Osteocyte (in vitro differentiated cells): ENCODE data around the gene PDRG1. TPM values are rescaled to one million over a fixed set of nuclear protein-coding genes. Genes with fewer than 3 reads are reported as not detected.

ENCODE experiments used
- DNase-seq: peaks from one replicate; pipeline ENCODE4 v3.0.0; 2021; ENCODE audit warnings: mixed read lengths; ENCODE audit not compliant: unreplicated experiment; ENCODE audit errors: extremely low spot score
- H3K27ac Mint-ChIP-seq: one replicate; pipeline ENCODE4 v1.8.0; 2021; ENCODE audit warnings: mild to moderate bottlenecking, mixed read lengths; ENCODE audit not compliant: unreplicated experiment
- H3K27me3 Mint-ChIP-seq: one replicate; pipeline ENCODE4 v1.8.0; 2021; ENCODE audit warnings: mixed read lengths; ENCODE audit not compliant: unreplicated experiment
- H3K36me3 Mint-ChIP-seq: one replicate; pipeline ENCODE4 v1.8.0; 2021; ENCODE audit warnings: mixed read lengths; ENCODE audit not compliant: unreplicated experiment
- H3K4me1 Mint-ChIP-seq: one replicate; pipeline ENCODE4 v1.8.0; 2021; ENCODE audit warnings: mixed read lengths; ENCODE audit not compliant: unreplicated experiment
- H3K4me3 Mint-ChIP-seq: one replicate; pipeline ENCODE4 v1.8.0; 2021; ENCODE audit warnings: mild to moderate bottlenecking, moderate library complexity, mixed read lengths; ENCODE audit not compliant: unreplicated experiment
- H3K9me3 Mint-ChIP-seq: one replicate; pipeline ENCODE4 v1.8.0; 2021; ENCODE audit warnings: mixed read lengths; ENCODE audit not compliant: unreplicated experiment
- total RNA-seq: library from RNA; stranded (reverse); gene quantifications from 2 replicates; pipeline ENCODE4 v1.2.1, GENCODE V29; 2021
- TF ChIP-seq, protein P1 (sequence below): fragments of 200-600 bp; sonication (generic); IDR thresholded peaks from 2 replicates; pipeline ENCODE4 v1.5.0; 2021; ENCODE audit warnings: antibody characterized with exemption, mild to moderate bottlenecking, moderate library complexity

The PDRG1 gene
- total RNA-seq, 1 donor from 2014 or later: 12.2 TPM

DNA sequence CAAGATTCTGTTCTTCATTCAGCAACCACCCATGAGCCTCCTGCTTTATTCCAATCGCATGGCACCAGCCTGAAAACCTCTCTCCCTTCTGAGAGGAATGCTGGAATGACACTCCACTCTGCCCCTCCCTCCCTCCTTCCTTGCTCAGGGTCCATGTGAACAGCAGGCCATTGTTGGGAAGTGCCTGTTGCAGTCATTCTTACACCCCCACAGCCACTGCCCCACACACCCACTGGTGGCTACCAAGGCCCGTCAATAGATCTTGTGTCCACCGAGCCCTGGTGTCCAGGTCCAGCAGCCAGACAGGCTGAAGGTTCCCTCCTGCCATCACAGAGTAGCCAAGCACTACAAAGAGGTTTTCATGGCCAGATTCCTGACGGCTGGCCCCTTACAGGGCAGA is 6.5 kb downstream of the PDRG1 start:
- Mint-ChIP-seq H3K4me1 (peaks cover 2% of the 10 kb centered on the region), H3K36me3 (peaks cover 32% of the 10 kb centered on the region), H3K9me3 (no peaks in the 10 kb centered on the region), H3K27ac (no peak overlapping the region), H3K27me3 (no peaks in the 10 kb centered on the region), H3K4me3 (no peak overlapping the region)
- TF ChIP-seq, protein P1, sequence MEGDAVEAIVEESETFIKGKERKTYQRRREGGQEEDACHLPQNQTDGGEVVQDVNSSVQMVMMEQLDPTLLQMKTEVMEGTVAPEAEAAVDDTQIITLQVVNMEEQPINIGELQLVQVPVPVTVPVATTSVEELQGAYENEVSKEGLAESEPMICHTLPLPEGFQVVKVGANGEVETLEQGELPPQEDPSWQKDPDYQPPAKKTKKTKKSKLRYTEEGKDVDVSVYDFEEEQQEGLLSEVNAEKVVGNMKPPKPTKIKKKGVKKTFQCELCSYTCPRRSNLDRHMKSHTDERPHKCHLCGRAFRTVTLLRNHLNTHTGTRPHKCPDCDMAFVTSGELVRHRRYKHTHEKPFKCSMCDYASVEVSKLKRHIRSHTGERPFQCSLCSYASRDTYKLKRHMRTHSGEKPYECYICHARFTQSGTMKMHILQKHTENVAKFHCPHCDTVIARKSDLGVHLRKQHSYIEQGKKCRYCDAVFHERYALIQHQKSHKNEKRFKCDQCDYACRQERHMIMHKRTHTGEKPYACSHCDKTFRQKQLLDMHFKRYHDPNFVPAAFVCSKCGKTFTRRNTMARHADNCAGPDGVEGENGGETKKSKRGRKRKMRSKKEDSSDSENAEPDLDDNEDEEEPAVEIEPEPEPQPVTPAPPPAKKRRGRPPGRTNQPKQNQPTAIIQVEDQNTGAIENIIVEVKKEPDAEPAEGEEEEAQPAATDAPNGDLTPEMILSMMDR: no peak
- no peak for DNase-seq

- TF ChIP-seq, protein P1: no peak
- no peak overlapping the region for H3K27ac Mint-ChIP-seq
- H3K9me3 Mint-ChIP-seq: no peaks in the 10 kb centered on the region
- no peaks in the 10 kb centered on the region for H3K27me3 Mint-ChIP-seq
- DNase-seq: no peak
- no peaks in the 10 kb centered on the region for H3K4me1 Mint-ChIP-seq
- peaks cover 18% of the 10 kb centered on the region for H3K36me3 Mint-ChIP-seq
- H3K4me3 Mint-ChIP-seq: no peak overlapping the region
Observed at GRCh38 chr20:31943052-31943471, 8.8 kb downstream of the PDRG1 start.

- TF ChIP-seq, protein P1: no peak
- Mint-ChIP-seq H3K4me3 (no peak overlapping the region), H3K27me3 (no peaks in the 10 kb centered on the region), H3K27ac (no peak overlapping the region), H3K4me1 (no peaks in the 10 kb centered on the region), H3K9me3 (no peaks in the 10 kb centered on the region), H3K36me3 (peaks cover 2% of the 10 kb centered on the region)
- DNase-seq: no peak
Observed at GRCh38 chr20:31939661-31940060, 12.2 kb downstream of the PDRG1 start.

GRCh38 chr20:31937820-31938219 is 14.0 kb downstream of the PDRG1 start:
- H3K4me3 Mint-ChIP-seq: no peak overlapping the region
- TF ChIP-seq, protein P1: no peak
- no peaks in the 10 kb centered on the region for H3K9me3 Mint-ChIP-seq
- DNase-seq: no peak
- H3K36me3 Mint-ChIP-seq: no peaks in the 10 kb centered on the region
- no peak overlapping the region for H3K27ac Mint-ChIP-seq
- no peaks in the 10 kb centered on the region for H3K4me1 Mint-ChIP-seq
- H3K27me3 Mint-ChIP-seq: no peaks in the 10 kb centered on the region

DNA sequence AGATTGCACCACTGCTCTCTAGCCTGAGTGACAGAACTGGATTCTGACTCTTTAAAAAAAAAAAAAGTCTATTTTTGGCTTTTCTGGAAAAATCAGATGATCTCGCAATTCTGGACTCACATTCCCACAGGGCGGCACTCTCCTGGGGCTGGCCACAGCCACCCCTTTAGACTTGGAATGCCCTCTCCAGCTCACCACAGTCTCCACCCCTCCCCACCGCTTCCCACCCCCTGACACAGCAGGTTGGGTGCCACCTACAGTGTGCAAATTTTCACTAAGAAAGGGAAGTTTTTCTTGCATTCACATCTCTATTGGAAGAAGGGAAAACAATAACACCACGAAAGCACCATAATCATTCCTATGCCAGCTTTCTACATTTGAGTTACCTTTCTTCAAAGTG is 15.4 kb downstream of the PDRG1 start:
- Mint-ChIP-seq H3K4me1 (no peaks in the 10 kb centered on the region), H3K4me3 (no peak overlapping the region), H3K27me3 (peaks cover 3% of the 10 kb centered on the region), H3K27ac (no peak overlapping the region), H3K9me3 (no peaks in the 10 kb centered on the region), H3K36me3 (no peaks in the 10 kb centered on the region)
- TF ChIP-seq, protein P1: no peak
- DNase-seq: no peak
